ENCODE results near the gene MRPL58. TPM values are rescaled to one million over a fixed set of nuclear protein-coding genes. Genes with fewer than 3 reads are reported as not detected.
"Not testable (repeated sequence)": the region's sequence is repeated elsewhere in the genome, so short reads cannot be mapped to it uniquely, and the experiment has no call there.

Gene MRPL58
- polyA plus RNA-seq, 4 donors = 26.8 to 29.3 (median 27.7) TPM

DNA sequence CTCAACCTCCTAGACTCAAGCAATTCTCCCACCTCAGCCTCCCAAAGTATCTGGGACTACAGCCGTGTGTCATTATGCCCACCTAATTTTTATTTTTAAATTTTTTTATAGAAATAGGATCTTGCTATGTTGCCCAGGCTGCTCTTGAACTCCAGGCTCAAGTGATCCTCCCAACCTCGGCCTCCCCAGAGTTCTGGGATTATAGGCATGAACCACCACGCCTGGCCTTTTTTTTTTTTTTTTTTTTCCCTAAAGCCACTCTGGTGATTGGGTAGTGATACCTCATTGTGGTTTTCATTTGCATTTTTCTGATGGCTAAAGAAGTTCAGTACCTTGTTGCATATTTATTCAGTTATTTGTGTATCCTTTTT is 26.3 kb upstream of the MRPL58 start:
- no peak for DNase-seq (ENCODE audit: low read depth in 4 of 4, low spot score in 2 of 4)

DNA sequence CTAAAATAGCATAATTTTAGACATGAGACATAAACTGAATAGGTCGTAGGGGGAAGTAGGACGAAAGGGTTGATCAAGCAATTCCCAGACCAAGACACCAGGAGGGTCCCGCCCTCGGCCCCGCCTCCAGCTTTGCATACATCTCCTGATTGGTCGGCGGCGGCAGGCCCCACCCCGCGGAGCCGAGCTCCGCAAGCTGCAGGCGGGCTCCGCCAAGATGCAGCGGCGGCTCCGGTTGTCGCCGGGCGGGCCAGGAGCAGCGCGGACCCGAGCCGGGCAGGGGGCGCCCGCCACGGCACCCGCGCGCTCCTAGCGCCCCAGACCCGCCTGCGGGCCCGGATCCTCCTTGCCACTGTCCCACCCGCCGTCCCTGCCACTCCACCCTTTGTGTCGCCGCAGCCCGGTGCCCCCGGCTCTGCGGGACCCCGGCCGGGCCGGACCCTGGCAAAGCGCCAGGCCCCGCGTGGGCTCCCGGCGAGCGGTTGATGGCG is 25.0 kb upstream of the MRPL58 start, which contains the start of gene CDR2L:
Gene CDR2L (plus strand): TSS at position 215 of the 491 bp plus-strand sequence. CDS start 412 bp downstream, outside the sequence.
- peak in 2 of 4 donors; percentile 90 to 94 for DNase-seq (ENCODE audit: low read depth in 4 of 4, low spot score in 2 of 4)

- peak in 3 of 4 donors; percentile 67 to 76 (median 76) for DNase-seq (ENCODE audit: low read depth in 4 of 4, low spot score in 2 of 4)
Measured at GRCh38 chr17:74987909-74988711, 24.4 kb upstream of the MRPL58 start.

- no peak for DNase-seq (ENCODE audit: low read depth in 4 of 4, low spot score in 2 of 4)
Measured at GRCh38 chr17:74990581-74991105, 21.8 kb upstream of the MRPL58 start.

DNA sequence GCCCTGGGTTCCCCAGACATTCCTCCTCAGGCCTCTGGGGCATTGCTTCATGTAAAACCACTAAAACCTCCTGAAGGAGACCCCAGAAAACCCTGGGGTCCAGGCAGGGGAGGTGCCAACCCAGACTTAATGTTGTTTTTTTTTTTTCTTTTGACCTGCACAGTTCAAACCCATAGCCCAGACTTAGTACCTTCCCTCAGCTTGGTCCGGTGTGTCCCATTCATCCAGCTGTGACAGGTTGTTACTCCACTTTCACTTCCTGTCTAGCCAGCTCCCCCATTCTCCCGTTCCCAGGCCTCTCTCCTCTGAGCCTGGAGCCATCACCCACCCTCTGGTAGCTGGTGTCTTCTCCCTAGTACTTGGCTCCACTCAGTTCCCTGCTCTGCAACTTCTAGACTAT is 20.2 kb upstream of the MRPL58 start:
- DNase-seq (ENCODE audit: low read depth in 4 of 4, low spot score in 2 of 4) = no peak

DNA sequence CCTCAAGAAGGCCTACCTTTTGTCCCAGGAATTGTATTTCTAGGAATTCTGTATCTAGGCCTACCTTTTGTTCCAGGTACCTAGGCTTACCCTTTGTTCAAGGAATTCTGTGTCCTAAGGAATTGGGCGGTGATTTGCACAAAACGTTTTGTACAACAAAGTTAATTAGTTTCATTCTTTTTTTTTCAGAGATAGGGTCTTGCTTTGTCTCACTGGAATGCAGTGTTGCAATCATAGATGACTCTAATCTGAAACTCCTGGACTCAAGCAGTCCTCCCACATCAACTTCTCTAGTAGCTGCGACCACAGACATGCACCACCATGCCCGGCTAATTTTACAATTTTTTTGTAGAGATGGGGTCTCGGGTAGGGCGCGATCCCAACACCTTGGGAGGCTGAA is 18.0 kb upstream of the MRPL58 start:
- no peak for DNase-seq (ENCODE audit: low read depth in 4 of 4, low spot score in 2 of 4)

DNA sequence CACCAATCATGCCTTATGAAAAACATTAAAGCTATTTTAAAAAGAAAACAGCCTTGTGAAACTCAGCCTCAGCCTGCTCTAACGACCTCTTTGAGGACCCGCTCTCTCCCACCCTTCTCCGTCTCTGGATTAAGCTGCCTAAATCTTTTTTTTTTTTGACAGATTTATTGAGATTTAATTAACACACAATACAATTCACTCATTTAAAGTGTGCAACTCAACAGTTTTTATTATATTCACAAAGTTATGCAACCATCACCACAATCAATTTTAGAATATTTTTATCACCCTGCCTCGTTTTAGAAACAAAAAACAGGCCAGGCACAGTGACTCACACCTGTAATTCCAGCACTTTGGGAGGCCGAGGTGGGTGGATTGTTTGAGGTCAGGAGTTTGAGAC is 16.6 kb upstream of the MRPL58 start:
- no peak for DNase-seq (ENCODE audit: low read depth in 4 of 4, low spot score in 2 of 4)

DNA sequence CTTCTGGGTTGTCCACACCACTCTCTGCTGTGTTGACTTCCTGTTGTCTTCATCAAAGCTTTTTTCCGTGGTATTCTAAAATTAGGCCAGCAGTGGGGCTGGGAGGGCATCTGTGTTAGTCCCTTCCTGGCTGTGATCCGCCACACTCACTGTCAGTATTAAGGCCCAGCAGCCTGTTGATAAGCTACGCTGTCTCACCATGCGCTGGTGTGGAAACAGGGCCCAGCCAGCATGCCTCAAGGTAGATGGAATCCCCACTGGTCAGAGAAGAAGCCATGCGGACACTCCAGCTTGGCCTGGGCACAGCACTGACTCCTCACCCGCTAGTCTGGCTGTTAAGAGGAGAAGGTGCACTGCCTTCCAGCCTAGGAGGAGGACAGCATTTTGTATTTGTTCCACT is 13.7 kb upstream of the MRPL58 start:
- DNase-seq (ENCODE audit: low read depth in 4 of 4, low spot score in 2 of 4) = no peak

GRCh38 chr17:74999523-74999922 is 12.9 kb upstream of the MRPL58 start:
- DNase-seq (ENCODE audit: low read depth in 4 of 4, low spot score in 2 of 4) = no peak

DNA sequence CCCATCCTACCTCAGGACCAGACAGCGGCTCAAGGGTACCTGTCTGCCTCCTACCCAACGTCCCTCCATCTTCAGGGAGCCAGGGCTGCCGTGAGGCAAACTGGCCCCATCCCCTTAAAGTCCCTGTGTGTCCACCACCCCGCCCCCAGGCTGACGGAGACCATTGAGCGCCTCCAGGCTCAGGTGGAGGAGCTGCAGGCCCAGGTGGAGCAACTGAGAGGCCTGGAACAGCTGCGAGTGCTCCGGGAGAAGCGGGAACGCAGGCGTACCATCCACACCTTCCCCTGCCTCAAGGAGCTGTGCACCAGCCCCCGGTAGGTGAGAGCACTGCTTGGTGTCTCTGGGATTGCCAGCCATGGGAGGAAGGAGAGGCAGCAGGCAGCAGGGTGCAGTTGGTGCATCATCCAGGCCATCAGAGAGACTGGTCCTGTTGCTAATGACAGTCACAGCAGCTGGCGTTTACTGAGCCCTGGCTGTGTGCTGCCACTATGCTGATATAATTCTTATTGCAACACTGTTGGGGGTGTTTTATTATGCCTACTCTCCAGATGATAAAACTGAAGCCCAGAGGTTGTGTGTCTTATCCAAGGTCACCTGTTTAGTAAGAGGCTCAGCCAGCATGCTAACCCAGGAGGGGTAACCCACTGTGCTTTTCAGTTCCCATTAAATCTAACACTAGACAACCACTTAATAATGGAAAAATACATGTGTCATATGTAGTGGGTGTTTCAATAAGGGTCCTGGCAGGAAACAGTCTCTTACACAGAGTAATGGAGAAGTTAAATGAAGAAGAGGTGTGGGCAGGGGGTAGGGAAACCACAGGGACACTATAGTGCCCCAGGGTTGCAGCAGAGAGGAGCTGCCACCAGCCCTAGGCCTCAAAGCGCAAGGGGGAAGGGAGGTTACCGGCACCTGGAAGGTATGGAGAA is 10.3 kb upstream of the MRPL58 start:
- DNase-seq (ENCODE audit: low read depth in 4 of 4, low spot score in 2 of 4) = no peak

DNA sequence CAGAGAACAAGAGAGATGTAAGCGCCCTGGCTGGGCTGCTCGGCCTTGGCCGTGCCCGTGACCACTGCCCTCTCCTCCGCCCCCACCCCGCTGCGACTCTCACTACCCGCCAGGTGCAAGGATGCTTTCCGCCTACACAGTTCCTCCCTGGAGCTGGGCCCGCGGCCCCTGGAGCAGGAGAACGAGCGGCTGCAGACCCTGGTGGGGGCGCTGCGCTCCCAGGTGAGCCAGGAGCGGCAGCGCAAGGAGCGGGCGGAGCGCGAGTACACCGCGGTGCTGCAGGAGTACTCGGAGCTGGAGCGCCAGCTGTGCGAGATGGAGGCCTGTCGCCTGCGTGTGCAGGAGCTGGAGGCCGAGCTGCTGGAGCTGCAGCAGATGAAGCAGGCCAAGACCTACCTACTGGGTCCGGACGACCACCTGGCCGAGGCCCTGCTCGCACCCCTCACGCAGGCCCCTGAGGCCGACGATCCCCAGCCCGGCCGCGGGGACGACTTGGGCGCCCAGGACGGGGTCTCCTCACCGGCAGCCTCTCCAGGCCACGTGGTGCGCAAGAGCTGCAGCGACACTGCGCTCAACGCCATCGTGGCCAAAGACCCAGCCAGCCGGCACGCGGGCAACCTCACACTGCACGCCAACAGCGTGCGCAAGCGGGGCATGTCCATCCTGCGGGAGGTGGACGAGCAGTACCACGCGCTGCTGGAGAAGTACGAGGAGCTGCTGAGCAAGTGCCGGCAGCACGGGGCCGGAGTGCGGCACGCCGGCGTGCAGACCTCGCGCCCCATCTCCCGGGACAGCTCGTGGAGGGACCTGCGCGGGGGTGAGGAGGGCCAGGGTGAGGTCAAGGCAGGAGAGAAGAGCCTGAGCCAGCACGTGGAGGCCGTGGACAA is 9.2 kb upstream of the MRPL58 start:
- DNase-seq (ENCODE audit: low read depth in 4 of 4, low spot score in 2 of 4) = no peak

- DNase-seq (ENCODE audit: low read depth in 4 of 4, low spot score in 2 of 4) = no peak
Measured at GRCh38 chr17:75003957-75004355, 8.5 kb upstream of the MRPL58 start.

DNA sequence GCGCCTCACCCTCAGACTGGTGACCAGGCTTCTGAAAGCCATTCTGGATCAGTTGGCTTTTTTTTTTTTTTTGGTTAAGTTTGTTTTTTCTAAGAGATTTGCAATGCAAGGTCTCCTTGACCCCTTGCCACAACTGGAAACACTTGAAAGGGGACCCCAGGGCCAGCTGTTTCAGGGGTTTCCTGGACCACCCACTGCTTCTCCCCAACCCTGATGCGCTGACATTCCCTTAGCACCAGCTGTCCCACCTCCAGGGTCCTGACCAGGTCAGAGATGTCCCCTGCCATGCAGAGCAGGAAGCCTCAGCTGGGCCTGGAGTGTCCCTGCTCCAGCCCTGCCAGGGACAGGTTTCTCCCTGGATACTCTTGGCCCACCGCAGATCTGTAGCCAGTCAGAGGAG is 8.1 kb upstream of the MRPL58 start:
- DNase-seq (ENCODE audit: low read depth in 4 of 4, low spot score in 2 of 4) = no peak

- DNase-seq (ENCODE audit: low read depth in 4 of 4, low spot score in 2 of 4) = no peak
Measured at GRCh38 chr17:75005291-75005690, 7.2 kb upstream of the MRPL58 start.

DNA sequence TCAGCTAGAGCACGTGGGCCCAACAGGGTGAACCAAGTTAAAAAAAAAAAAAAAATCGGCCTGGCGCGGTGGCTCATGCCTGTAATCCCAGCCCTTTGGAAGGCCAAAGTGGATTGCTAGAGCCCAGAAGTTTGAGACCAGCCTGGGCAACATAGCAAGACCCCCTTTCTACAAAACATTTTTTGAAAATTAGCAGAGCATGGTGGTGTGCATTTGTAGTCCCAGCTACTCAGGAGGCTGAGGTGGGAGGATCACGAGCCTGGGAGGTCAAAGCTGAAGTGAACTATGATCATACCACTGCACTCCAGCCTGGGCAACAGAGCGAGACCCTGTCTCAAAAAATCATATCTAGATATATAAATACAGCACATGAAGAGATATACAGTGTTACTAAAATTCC is 6.4 kb upstream of the MRPL58 start:
- not testable (repeated sequence) for DNase-seq (ENCODE audit: low read depth in 4 of 4, low spot score in 2 of 4)

GRCh38 chr17:75006653-75007052 is 5.8 kb upstream of the MRPL58 start:
- no peak for DNase-seq (ENCODE audit: low read depth in 4 of 4, low spot score in 2 of 4)

GRCh38 chr17:75008373-75008772 is 4.1 kb upstream of the MRPL58 start:
- no peak for DNase-seq (ENCODE audit: low read depth in 4 of 4, low spot score in 2 of 4)

DNA sequence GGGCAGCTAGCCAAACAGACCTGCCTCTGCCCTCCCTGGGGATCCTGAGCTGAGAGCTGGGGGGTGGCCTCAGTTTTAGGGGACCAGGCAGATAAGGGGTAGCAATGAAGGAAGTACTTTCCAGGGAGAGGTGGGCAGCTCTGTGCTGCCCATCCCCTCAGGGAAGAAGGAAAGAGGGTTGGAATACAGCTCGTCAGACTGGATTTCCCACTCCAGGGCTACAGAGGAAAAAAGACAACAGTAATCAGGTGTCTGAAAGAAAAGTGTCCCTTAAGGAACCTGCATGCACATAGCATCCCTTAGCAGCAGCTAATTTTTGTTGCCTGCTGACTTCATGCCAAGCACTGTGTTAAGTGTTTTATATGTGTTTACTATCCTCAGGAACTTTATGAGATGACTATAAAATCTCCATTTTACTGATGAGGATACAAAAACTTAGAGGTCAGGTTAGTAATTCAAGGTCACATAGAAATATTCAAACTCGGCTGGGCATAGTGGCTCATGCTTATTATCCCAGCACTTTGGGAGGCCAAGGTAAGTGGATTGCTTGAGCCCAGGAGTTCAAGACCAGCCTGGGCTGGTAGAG is 3.2 kb upstream of the MRPL58 start:
- no peak for DNase-seq (ENCODE audit: low read depth in 4 of 4, low spot score in 2 of 4)

GRCh38 chr17:75010683-75011400 is 1.6 kb upstream of the MRPL58 start:
- no peak for DNase-seq (ENCODE audit: low read depth in 4 of 4, low spot score in 2 of 4)
